Stimulated activated CD4-positive, alpha-beta T cell treated with anti-CD3 and anti-CD28 coated beads, Interleukin-4, amount 100 ng/mL, for 4 hours (primary cell): Measurements from ENCODE around the gene OBP2A.

Experiments used
- DNase-seq, 2 experiments: peaks; one replicate each; pipeline ENCODE4 v3.0.0-alpha.2; 2020

OBP2A gene

GRCh38 chr9:135581636-135582426 is 35.9 kb downstream of the OBP2A start:
- no peak for DNase-seq

- DNase-seq: no peak
Measured at GRCh38 chr9:135582541-135582940, 36.6 kb downstream of the OBP2A start.

- DNase-seq: no peak
Measured at GRCh38 chr9:135582966-135583687, 37.2 kb downstream of the OBP2A start.

- no peak for DNase-seq
Measured at GRCh38 chr9:135583688-135584011, 37.7 kb downstream of the OBP2A start.

- no peak for DNase-seq
Measured at GRCh38 chr9:135584371-135584770, 38.4 kb downstream of the OBP2A start.

- no peak for DNase-seq
Measured at GRCh38 chr9:135584934-135585333, 39.0 kb downstream of the OBP2A start.

- DNase-seq: no peak
Measured at GRCh38 chr9:135586601-135587109, 40.7 kb downstream of the OBP2A start.

GRCh38 chr9:135587658-135588057 is 41.7 kb downstream of the OBP2A start:
- no peak for DNase-seq

GRCh38 chr9:135588371-135588770 is 42.4 kb downstream of the OBP2A start:
- no peak for DNase-seq

GRCh38 chr9:135588886-135589595 is 43.1 kb downstream of the OBP2A start:
- no peak for DNase-seq

- no peak for DNase-seq
Measured at GRCh38 chr9:135589596-135590485, 43.9 kb downstream of the OBP2A start.

GRCh38 chr9:135590486-135591079 is 44.7 kb downstream of the OBP2A start:
- DNase-seq: no peak

GRCh38 chr9:135591506-135592330 is 45.8 kb downstream of the OBP2A start:
- no peak for DNase-seq

GRCh38 chr9:135592331-135592590 is 46.3 kb downstream of the OBP2A start:
- no peak for DNase-seq

- DNase-seq: no peak
Measured at GRCh38 chr9:135592625-135593024, 46.7 kb downstream of the OBP2A start.

GRCh38 chr9:135596211-135596610 is 50.3 kb downstream of the OBP2A start:
- DNase-seq: no peak
